GM19395 (cell line): Measurements from ENCODE around the gene INSL3.
"Not testable (repeated sequence)": the region's sequence is repeated elsewhere in the genome, so short reads cannot be mapped to it uniquely, and the experiment has no call there.

Source experiments
- ATAC-seq: cut with Tn5 transposase; IDR thresholded peaks from one replicate; pipeline ENCODE4 v1.9.1; 2021; ENCODE audit warnings: mild to moderate bottlenecking, moderate library complexity; ENCODE audit not compliant: unreplicated experiment

Gene INSL3

DNA sequence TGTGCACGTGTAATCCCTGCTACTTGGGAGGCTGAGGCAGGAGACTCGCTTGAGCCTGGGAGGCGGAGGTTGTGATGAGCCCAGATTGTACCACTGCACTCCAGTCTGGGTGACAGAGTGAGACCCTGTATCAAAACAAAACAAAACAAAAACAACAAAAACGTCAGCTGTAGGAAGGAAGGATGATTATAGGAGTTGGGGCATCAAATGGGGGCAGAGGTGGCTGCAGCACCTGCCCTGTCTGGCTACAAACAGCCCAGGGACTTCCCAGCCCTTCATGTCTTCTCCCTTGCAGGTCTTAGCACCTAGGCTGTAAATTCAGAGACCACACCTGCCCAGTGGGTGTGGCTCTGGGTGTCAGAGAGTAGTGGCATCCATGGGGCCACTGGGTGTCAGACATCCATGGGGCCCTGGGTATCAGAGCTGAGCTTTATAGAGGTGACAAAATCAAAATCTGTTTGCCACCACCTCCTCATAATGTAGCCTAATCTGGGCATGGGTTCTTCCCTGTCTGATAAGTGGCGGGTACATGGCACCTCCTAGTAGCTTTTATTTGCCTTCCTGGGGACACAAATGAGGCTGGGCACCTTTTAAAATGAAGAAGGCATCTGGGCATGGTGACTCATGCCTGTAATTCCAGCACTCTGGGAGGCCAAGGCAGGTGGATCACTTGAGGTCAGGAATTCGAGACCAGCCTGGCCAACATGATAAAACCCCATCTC, 31.1 kb downstream of the INSL3 start:
- no peak for ATAC-seq

DNA sequence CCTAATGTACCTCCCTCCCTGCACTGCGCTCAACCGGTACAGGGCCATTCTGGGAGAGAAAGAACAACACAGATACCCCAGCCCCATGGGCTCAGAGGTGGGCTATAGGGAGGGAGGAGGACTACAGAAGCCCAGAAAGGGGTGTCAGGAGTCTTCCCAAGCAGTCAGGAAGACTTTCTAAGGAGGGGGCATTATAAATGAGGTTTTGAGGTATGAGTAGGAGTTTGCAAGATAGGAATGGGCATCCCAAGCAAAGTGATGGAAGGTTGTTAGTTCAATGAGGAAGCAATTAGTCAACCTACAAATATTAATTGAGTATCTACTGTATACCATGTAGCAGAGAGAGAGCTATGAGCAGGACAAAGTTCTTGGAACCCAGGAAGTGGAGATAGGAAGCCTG, 32.7 kb downstream of the INSL3 start:
- ATAC-seq, result no peak

DNA sequence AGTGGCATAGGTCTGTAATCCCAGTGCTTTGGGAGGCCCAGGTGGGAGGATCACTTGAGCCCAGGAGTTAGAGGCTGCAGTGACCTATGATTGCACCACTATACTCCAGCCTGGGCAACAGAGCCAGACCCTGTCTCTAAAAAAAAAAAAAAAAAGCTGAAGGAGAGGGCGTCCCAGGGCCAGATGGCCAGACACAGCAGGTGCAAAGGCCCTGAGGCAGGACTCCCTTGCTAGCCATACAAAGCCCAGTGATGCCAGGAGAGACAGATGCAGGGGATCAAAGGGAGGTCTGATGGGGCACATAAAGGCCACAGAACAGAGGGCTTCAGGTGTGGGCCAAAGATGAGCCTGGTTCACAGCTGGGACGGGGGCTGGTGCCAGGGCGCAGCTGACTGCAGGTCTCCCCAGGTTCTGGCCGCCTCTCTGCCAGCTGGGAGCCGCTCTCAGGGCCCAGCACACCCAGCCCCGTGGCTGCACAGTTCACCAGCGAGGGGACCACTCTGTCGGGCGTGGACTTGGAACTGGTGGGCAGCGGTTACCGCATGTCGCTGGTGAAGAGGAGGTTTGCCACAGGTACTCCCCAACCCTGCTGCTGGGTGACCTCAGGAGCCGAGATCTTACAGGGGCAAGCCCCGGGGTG, 33.9 kb downstream of the INSL3 start:
- ATAC-seq, result no peak

DNA sequence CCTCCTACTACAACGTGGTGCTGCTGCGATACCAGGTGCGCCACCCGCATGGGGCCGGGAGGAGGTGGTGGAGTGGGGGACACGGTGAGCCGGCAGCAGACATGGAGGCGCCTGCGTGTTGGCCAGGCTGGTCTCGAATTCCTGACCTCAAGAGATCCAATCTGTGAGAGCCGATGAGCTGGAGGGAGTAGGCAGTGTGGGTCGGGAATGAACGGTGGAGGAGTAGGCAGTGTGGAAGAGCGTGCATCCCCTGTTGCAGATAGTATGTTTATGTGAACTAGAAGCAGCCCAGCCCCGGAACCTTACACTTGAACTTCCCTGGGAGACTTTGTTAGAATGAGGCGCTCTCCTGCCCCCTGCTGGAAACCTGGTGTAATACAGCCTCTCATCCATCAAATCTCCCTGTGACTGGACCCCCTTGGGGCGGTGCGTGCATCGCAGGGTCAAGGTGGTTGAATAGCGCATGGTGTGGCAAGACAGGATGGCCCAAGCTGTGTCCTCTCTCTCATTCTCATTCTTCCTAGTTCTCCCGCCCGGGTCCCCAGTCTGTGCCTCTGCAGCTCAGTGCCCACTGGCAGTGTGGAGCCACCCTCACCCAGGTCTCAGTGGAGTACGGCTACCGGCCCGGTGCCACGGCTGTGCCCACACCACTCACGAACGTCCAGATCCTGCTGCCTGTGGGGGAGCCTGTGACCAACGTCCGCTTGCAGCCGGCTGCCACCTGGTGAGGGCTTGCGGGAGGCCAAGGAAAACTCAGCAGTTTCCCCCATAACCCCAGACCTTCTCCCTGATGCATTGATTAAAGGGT, 36.9 kb downstream of the INSL3 start:
- ATAC-seq, result no peak

DNA sequence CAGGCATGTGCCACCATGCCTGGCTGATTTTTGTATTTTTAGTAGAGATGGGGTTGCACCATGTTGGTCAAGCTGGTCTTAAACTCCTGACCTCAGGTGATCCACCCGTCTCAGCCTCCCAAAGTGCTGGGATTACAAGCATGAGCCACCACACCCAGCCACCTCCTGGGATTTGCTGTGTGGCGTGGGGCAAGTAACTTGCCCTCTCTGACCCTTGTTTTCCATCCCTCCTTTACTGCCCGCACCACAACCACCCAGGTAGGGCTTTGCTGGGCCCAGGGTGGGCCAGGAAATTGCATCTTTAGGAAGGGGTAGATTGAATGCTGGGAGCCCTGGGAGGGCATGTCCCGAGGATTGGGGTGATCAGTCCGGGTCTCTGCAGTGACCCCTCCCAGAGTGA, 37.6 kb downstream of the INSL3 start:
- ATAC-seq, result not testable (repeated sequence)

DNA sequence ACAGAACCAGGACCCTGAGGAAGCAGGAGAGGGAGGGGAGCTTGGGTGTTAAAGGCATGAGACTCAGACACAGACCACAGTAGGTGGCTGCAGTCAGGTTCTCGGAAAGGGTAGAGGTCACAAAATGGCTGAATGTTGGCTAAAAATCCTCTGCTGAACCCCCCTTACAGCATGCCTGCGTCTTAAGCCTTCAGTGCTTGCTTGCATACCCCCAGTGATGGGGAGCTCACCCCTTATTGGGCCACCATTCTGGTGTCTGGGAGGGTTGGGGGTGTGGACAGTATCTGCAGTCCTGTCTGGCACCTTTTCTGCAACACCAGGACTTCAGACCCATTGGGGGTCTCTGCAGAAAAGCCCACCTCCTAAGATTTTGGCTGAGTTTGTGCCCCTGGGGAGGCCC, 40.5 kb downstream of the INSL3 start:
- no peak for ATAC-seq

DNA sequence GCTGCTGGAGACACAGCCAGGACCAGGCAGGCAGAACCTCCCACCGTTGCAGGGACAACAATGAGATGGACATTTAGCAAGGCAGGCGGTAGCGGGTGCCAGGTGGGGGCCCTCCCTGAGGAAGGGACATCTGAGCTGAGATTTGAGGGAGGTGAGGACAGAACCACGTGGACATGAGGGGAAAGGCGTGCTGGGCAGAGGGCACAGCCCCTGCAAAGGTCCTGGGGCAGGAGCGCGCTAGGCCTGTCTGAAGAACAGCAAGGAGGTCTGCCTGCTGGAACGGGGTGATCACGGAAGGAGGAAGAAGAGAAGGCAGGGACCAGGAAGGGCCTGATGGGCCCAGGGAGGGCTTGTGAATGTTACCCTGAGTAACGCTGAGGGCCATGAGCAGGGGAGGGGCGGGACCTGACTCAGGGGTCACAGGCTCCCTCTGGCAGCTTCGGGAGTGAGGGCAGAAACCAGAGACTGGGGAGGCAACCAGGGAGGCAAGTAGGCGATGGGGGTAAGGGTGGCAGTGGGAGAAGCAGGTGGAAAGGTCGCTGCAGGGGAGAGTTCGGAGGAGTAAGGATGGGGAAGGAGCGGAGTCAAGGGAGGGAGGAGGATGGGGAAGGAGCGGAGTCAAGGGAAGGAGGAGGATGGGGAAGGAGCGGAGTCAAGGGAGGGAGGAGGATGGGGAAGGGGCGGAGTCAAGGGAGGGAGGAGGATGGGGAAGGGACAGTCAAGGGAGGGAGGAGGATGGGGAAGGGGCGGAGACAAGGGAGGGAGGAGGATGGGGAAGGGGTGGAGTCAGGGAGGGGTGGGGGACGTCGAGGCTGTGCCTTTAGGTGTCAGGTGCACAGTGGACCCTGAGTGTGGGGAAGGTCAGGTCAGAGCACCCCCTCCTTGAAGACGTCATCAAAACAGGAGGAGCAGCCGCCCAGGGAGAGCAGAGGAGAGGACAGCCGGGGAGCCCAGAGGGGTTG, 42.1 kb downstream of the INSL3 start:
- ATAC-seq, result no peak

DNA sequence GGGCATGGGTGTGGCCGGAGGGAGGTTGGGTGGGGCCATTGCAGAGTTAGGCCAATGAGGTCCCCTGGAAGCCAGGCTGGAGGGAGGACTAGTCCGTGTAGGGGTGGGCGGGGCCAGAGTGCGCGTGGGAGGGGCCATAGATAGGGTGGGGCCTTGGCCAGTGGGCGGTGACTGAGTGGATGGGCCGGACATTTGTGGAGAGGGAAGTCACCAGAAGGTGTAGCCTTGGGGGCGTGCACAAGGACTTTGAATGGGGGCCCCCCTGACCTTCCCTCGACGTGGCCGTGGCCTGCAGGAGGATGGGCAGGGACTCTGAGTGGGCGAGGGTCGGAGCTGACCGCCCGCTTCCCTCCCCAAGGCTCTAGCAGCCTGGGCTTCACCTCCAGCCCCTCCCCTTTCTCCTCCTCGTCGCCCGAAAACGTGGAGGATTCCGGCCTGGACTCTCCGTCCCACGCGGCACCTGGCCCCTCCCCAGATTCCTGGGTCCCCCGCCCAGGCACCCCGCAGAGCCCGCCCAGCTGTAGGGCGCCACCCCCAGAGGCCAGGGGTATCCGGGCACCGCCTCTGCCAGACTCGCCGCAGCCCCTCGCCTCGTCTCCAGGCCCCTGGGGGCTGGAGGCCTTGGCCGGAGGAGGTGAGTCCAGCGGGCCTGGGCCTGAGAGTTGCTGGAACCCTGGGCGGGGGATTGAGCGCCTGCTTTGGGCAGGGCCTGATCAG, 42.9 kb downstream of the INSL3 start:
- ATAC-seq, result no peak

DNA sequence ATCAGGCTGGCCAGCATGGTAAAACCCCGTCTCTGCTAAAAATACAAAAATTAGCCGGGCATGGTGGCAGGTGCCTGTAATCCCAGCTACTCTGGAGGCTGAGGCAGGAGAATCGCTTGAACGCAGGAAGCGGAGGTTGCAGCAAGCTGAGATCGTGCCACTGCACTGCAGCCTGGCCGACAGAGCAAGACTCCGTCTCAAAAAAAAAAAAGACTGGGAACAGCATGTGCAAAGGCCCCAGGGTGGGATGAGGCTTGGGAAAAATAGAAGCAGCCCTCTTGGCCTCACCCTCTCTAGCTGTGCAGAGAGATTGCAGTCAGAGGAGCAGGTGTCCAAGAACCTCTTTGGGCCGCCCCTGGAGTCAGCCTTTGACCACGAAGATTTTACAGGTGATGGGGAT, 43.5 kb downstream of the INSL3 start:
- not testable (repeated sequence) for ATAC-seq

DNA sequence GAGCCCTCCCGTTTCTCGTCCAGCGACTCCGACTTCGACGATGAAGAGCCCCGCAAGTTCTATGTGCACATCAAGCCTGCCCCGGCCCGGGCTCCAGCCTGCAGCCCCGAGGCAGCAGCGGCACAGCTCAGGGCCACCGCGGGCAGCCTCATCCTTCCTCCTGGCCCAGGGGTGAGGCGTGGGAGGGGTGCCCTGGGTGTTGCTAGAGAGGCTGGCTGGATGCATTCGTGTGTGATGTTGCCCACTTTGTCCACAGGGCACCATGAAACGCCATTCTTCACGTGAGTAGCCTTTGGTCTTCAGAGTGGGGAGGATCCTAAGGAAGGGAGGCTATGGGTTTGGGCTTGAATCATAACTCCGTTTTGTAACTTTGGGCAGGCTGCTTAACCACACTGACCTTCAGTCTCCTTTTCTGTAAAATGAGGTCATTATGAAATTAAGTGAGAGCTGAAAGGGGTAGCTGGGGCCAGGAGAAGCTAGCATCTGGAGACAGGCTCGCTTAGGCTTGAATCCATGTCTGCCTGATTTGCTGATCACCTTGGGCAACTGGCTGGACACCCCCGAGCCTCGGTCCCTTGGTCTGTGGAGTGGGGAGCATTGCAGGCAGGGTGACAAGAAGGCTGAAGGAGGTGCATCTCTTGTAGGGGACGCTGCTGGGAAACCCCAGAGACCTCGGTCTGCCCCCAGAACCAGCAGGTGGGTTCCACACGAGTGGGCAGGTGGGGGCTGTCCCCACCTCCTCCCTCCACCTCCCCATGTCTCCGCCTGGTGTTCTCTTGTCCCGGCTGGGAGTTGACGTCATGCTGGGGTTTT, 45.1 kb downstream of the INSL3 start:
- peak; percentile 70 for ATAC-seq

DNA sequence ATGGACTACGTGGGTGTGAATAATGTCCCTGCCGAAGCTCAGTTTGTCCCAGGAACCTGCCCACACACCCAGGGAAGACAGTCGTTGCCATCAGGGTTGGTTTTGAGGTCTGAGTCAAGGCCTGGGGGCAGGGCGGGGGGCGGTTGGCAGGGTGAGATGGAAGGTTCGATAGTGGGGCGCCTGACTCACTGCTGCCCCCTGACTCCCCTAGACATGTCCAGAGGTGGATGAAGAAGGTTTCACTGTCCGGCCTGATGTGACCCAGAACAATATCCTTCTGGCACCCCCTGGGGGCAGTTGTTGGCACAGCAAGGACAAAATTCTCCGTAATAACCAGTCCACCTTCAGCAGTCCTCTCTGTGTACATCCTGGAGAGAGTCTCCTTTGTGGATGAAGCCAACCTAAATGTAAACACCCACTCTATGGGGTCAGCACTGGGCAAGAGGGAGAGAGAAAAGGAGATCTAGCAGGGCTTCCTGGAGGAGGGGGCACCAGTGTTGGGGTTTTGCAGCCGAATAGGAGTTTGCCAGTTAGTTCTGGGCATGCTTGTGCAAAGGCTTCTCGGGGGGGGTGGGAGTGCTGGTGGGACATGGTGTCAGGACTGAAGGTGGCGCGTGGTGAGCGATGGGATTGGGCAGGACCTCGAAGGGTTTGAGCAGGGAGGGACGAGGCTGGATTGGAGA, 45.9 kb downstream of the INSL3 start:
- no peak for ATAC-seq

DNA sequence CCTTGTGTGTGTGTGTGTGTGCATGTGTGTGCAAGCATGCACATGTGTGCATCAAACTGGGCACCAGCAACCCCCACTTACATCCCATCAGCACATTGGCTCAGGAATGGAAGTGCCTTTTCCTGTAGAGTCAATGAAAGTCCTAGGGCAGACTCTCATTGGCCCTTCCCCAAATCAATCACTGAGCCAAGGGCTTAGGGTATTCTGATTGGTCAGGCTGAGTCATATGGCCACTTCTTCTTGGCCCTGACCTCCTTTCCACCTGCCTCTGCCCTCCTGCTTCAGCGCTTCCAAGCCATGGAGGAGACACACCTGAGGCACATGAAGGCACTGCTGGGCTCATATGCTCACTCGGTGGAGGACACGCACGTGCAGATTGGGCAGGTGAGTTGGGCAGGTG, 49.1 kb downstream of the INSL3 start:
- ATAC-seq, result no peak

DNA sequence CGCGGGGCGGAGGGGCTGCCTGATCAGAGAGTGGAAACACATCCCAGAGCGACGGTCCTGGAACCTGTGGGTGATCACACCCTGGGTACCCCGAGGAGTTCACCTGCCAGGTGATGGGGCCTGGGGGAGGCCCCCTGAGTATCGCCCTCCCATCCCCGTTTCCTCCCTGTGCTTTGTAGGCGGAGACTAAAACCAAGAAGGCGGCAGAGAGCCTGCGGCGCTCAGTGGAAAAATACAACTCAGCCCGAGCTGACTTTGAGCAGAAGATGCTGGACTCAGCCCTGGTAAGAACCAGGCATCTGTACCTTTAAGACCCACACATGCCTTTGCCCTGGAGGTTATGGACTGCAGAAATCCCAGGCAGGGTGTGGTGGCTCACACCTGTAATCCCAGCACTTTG, 50.7 kb downstream of the INSL3 start:
- no peak for ATAC-seq

DNA sequence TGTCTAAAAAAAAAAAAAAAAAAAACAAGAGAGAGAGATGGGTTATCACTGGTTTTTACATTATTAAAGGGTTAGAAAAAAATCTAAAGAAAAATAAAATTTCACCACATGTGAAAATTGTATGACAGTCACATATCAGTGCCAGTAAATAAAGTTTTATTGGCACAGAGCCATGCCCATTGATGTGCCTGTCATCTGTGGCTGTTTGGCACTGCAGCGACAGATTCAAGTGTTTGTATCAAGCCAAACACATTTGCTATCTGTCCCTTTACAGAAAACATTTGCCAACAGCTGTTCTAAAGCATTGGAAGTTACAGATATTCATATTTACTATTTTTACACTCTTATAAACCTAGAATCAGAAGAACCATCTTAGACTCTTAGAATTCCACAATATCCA, 53.8 kb downstream of the INSL3 start:
- no peak for ATAC-seq

DNA sequence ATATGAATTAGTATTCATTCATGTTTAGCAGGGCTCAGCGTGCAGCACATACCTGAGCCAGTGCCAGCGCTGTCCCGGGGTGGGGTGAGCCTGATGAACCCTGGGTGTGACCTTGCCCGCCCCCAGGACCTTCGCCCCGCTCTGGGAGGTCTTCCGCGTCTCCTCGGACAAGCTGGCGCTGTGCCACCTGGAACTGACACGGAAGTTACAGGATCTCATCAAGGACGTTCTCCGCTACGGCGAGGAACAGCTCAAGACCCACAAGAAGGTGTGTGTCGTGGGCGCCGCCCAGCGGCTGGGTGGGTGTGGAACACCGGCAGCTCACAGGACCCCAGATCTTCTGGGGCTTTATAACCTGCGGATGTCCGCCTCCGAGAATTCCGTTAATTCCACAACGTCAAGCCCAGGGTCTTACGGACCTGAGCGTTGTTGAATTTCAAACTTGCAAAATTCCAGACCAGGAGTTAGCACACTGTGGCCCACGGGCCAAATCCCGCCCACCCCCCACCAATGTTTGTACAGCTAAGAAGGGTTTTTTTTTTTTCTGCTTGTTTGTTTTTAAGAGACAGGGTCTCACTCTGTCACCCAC, 54.7 kb downstream of the INSL3 start:
- ATAC-seq, result no peak
